ENCODE results near the gene OSTM1.
A peak's percentile ranks its signal among the peaks of the same experiment; 100 is the strongest.

Gene OSTM1

GRCh38 chr6:108100003-108100402 lies 25.5 kb upstream of the OSTM1 start:
- no peak for DNase-seq

GRCh38 chr6:108097882-108098281 lies 23.3 kb upstream of the OSTM1 start:
- no peak for DNase-seq

GRCh38 chr6:108093781-108094300 lies 19.3 kb upstream of the OSTM1 start:
- DNase-seq, result no peak

- DNase-seq, result no peak
Measured at GRCh38 chr6:108091288-108091687, 16.7 kb upstream of the OSTM1 start.

- DNase-seq, result no peak
Measured at GRCh38 chr6:108083349-108083748, 8.8 kb upstream of the OSTM1 start.

GRCh38 chr6:108082539-108082938 lies 8.0 kb upstream of the OSTM1 start:
- no peak for DNase-seq

GRCh38 chr6:108080010-108080780 lies 5.7 kb upstream of the OSTM1 start:
- DNase-seq, result no peak

- DNase-seq, result no peak
Measured at GRCh38 chr6:108078191-108078590, 3.6 kb upstream of the OSTM1 start.

GRCh38 chr6:108074057-108074358 lies 533 bp downstream of the OSTM1 start:
- no peak for DNase-seq

GRCh38 chr6:108071736-108072276 lies 2.7 kb downstream of the OSTM1 start:
- DNase-seq, result no peak

- DNase-seq, result no peak
Measured at GRCh38 chr6:108068618-108069017, 5.9 kb downstream of the OSTM1 start.

- DNase-seq, result no peak
Measured at GRCh38 chr6:108068182-108068581, 6.4 kb downstream of the OSTM1 start.

GRCh38 chr6:108052706-108053105 lies 21.8 kb downstream of the OSTM1 start:
- DNase-seq, result no peak

GRCh38 chr6:108051481-108051880 lies 23.1 kb downstream of the OSTM1 start:
- DNase-seq, result no peak

GRCh38 chr6:108039681-108040080 lies 34.9 kb downstream of the OSTM1 start:
- no peak for DNase-seq

GRCh38 chr6:108036884-108037283 lies 37.7 kb downstream of the OSTM1 start:
- DNase-seq, result no peak

- no peak for DNase-seq
Measured at GRCh38 chr6:108031968-108032367, 42.6 kb downstream of the OSTM1 start.

- DNase-seq, result peak; percentile 39
Measured at GRCh38 chr6:108030211-108030610, 44.3 kb downstream of the OSTM1 start.

- DNase-seq, result no peak
Measured at GRCh38 chr6:108029226-108029921, 45.2 kb downstream of the OSTM1 start.

GRCh38 chr6:108027594-108027993 lies 46.9 kb downstream of the OSTM1 start:
- DNase-seq, result peak; percentile 78

GRCh38 chr6:108027056-108027455 lies 47.5 kb downstream of the OSTM1 start:
- DNase-seq, result no peak

- DNase-seq, result no peak
Measured at GRCh38 chr6:108024427-108025073, 50.0 kb downstream of the OSTM1 start.

GRCh38 chr6:108020472-108021116 lies 53.9 kb downstream of the OSTM1 start:
- no peak for DNase-seq

Data from NCI-H2029 (cell line).